GM12878 (cell line): ENCODE results near the gene DUS2. TPM values are rescaled to one million over a fixed set of nuclear protein-coding genes. Genes with fewer than 3 reads are reported as not detected.

ENCODE experiments used
- ATAC-seq: fragments of 200-7000 bp; cut with Tn5 transposase; 3 replicates; pipeline ENCODE4 v1.9.1; 2020; ENCODE audit warnings: mild to moderate bottlenecking, moderate library complexity
- BruUV-seq: library from RNA; stranded (reverse); fragments of 400-500 nt; replicated peaks from 2 replicates; lab custom pipeline; 2021; lab: Mats Ljungman, UMichigan
- CTCF ChIA-PET: fragments of 300-600 bp; sonication (Branson Sonifier 250); formaldehyde crosslinking; extraction: SDS; loops from one replicate; lab custom pipeline; 2021; ENCODE audit warnings: inconsistent platforms; lab: Yijun Ruan, JAX
- POLR2A ChIA-PET: fragments of 350-600 bp; formaldehyde crosslinking; extraction: SDS; loops from one replicate; lab custom pipeline; 2021; ENCODE audit warnings: inconsistent platforms; lab: Charles Lee
- RAD21 ChIA-PET: fragments of 300-600 bp; sonication (Branson Sonifier 250); formaldehyde crosslinking; loops from one replicate; lab custom pipeline; 2023; ENCODE audit warnings: antibody characterized with exemption; ENCODE audit not compliant: unreplicated experiment; lab: Charles Lee
- SMC1A ChIA-PET: fragments of 300-600 bp; sonication (Branson Sonifier 250); formaldehyde crosslinking; loops from one replicate; lab custom pipeline; 2023; ENCODE audit not compliant: unreplicated experiment, uncharacterized antibody; lab: Charles Lee
- DNase-seq: peaks from one replicate; pipeline ENCODE4 v3.0.0-alpha.2; 2011; ENCODE audit warnings: low read depth, low spot score
- FAIRE-seq: peaks from 3 replicates; lab custom pipeline; 2011; peaks lifted over from hg19 to GRCh38; lab: Jason Lieb, UNC
- H2AFZ ChIP-seq: 2 replicates; pipeline ENCODE4 v1.6.0; 2011; ENCODE audit warnings: low read depth, low read length, control low read depth; ENCODE audit not compliant: control insufficient read depth
- H3K27ac ChIP-seq: 2 replicates; pipeline ENCODE4 v1.5.1; 2011; ENCODE audit warnings: control low read depth; ENCODE audit not compliant: control insufficient read depth, insufficient read depth
- H3K27me3 ChIP-seq, 2 experiments: replicated peaks in 1 of 2; 2 replicates each; pipeline versions ENCODE4 v1.6.0 to v1.6.1; 2011; ENCODE audit warnings: low read length in 1 of 2; ENCODE audit not compliant: control insufficient read depth in 2 of 2, insufficient read depth in 2 of 2
- H3K36me3 ChIP-seq, 2 experiments: 2 replicates each; pipeline ENCODE4 v1.5.1; 2011; ENCODE audit warnings: low read length in 1 of 2; ENCODE audit not compliant: control insufficient read depth in 2 of 2, insufficient read depth in 2 of 2
- H3K4me1 ChIP-seq: 2 replicates; pipeline ENCODE4 v1.6.1; 2011; ENCODE audit warnings: mild to moderate bottlenecking, low read length, moderate library complexity, mixed read lengths; ENCODE audit not compliant: control insufficient read depth, insufficient read depth
- H3K4me2 ChIP-seq: 2 replicates; pipeline ENCODE4 v1.6.0; 2011; ENCODE audit warnings: control low read depth; ENCODE audit not compliant: control insufficient read depth, insufficient read depth
- H3K4me3 ChIP-seq: fragments of 200-600 bp; sonication (generic); 2 replicates; pipeline ENCODE4 v1.5.1; 2016
- H3K79me2 ChIP-seq: 2 replicates; pipeline ENCODE4 v1.6.0; 2011; ENCODE audit warnings: low read length; ENCODE audit not compliant: control insufficient read depth, insufficient read depth
- H3K9ac ChIP-seq: 2 replicates; pipeline ENCODE4 v1.8.0; 2011; ENCODE audit warnings: low read length, control low read depth, mixed read lengths; ENCODE audit not compliant: control insufficient read depth, insufficient read depth
- H3K9me3 ChIP-seq: replicated peaks from 3 replicates; pipeline ENCODE4 v1.5.1; 2011; ENCODE audit warnings: mild to moderate bottlenecking, low read length; ENCODE audit not compliant: control insufficient read depth, insufficient read depth
- H4K20me1 ChIP-seq: 2 replicates; pipeline ENCODE4 v1.6.0; 2011; ENCODE audit not compliant: control insufficient read depth, insufficient read depth
- BCL11A ChIP-seq: IDR thresholded peaks from 2 replicates; pipeline ENCODE4 v1.6.1; 2011; ENCODE audit warnings: low read depth, low read length
- MEF2A ChIP-seq: IDR thresholded peaks from 2 replicates; pipeline ENCODE4 v1.6.1; 2011; ENCODE audit warnings: low read depth, mild to moderate bottlenecking, low read length, moderate library complexity; ENCODE audit not compliant: insufficient read depth
- MEF2B ChIP-seq: fragments of 450-650 bp; IDR thresholded peaks from 2 replicates; pipeline ENCODE4 v1.6.1; 2018; ENCODE audit warnings: mild to moderate bottlenecking, moderate library complexity; ENCODE audit not compliant: partially characterized antibody, poor library complexity, severe bottlenecking
- NFYA ChIP-seq: IDR thresholded peaks from 2 replicates; pipeline ENCODE4 v1.6.1; 2011; ENCODE audit warnings: low read depth, mild to moderate bottlenecking, low read length, improper control_type of control experiment, borderline replicate concordance
- PBX3 ChIP-seq: IDR thresholded peaks from 2 replicates; pipeline ENCODE4 v1.6.1; 2011; ENCODE audit warnings: mild to moderate bottlenecking, low read depth, low read length, moderate library complexity; ENCODE audit not compliant: insufficient replicate concordance
- POLR2AphosphoS5 ChIP-seq: IDR thresholded peaks from 2 replicates; pipeline ENCODE4 v1.6.1; 2011; ENCODE audit warnings: mild to moderate bottlenecking, low read length, inconsistent platforms
- RAD51 ChIP-seq: fragments of 450-650 bp; IDR thresholded peaks from 2 replicates; pipeline ENCODE4 v1.6.1; 2016; ENCODE audit warnings: moderate library complexity, mild to moderate bottlenecking, inconsistent platforms
- SMAD1 ChIP-seq: fragments of 450-650 bp; IDR thresholded peaks from 2 replicates; pipeline ENCODE4 v1.6.1; 2018; ENCODE audit warnings: mild to moderate bottlenecking, low read depth; ENCODE audit not compliant: partially characterized antibody
- TAF1 ChIP-seq: IDR thresholded peaks from 2 replicates; pipeline ENCODE4 v1.6.1; 2011; ENCODE audit warnings: mild to moderate bottlenecking, low read depth, low read length, borderline replicate concordance
- TARDBP ChIP-seq: IDR thresholded peaks from 2 replicates; pipeline ENCODE4 v1.6.1; 2016; ENCODE audit warnings: borderline replicate concordance
- WGBS: methylation state at CpG from one replicate; pipeline ENCODE4 v1.1.6; 2016; ENCODE audit warnings: low lambda C conversion rate; ENCODE audit not compliant: insufficient replicate concordance, insufficient coverage; ENCODE audit errors: missing lambda C conversion rate; 5-methylcytosine and 5-hydroxymethylcytosine counted together
- in situ Hi-C: fragments of 300-500 bp; cut with MboI; formaldehyde crosslinking; loops from 9 replicates; pipeline ENCODE4 v1.14.3; 2018; ENCODE audit warnings: mixed read lengths
- intact Hi-C: fragments of 100-400 bp; cut with micrococcal nuclease; formaldehyde crosslinking; loops from one replicate; pipeline ENCODE4 v1.14.2; 2022; ENCODE audit not compliant: unreplicated experiment
- polyA plus RNA-seq, 11 experiments: library from polyadenylated mRNA; depleted of rRNA in 4 of 11; unstranded in 6 of 11; stranded (reverse) in 5 of 11; fragments of >200 nt; fragmentation: Nextera tagmentation in 4 of 11; fragmentation: Illumina TruSeq in 1 of 11; extraction: Ambion mirVana in 4 of 11; extraction: Trizol in 1 of 11; gene quantifications; 1 replicate in 1 of 11; 2 replicates in 10 of 11; pipeline versions ENCODE4 v1.2.1 to v1.2.3, GENCODE V29; 2011 to 2016; ENCODE audit warnings: inconsistent platforms in 2 of 11, missing spikeins in 2 of 11, low read depth in 1 of 11
- total RNA-seq, 4 experiments: library from RNA; depleted of rRNA in 3 of 4; stranded (reverse); fragments of >200 nt in 3 of 4; fragmentation: Illumina TruSeq in 1 of 4; extraction: Trizol in 1 of 4; gene quantifications; 2 replicates each; pipeline versions ENCODE4 v1.2.1 to v1.2.3, GENCODE V29; 2013 to 2021

Gene DUS2
- total and polyA plus RNA-seq, 10 of the 15 experiments (the other 5 are each of a cell fraction or from before 2014, with no cell fraction given): 4.8 to 32.3 (median 25.5) TPM

- ATAC-seq (no peak), FAIRE-seq (no peak), DNase-seq (no peak)
- no peaks in the 10 kb centered on the region for H3K27me3 ChIP-seq
- H3K4me2 ChIP-seq: no peak overlapping the region
- H3K27ac ChIP-seq: no peak overlapping the region
- no peak overlapping the region for H3K4me3 ChIP-seq
- WGBS: 0% methylated on average over 2 of the region's 2 CpGs
- SMC1A ChIA-PET: no interaction called here
- CTCF ChIA-PET: no interaction called here
- in situ Hi-C loops: no loop called here
- H2AFZ ChIP-seq: no peak overlapping the region
- POLR2A ChIA-PET: no interaction called here
- peaks cover 10 to 14% of the 10 kb centered on the region in 2 experiments; a peak in 3 of 4 replicates for H3K36me3 ChIP-seq
- H3K79me2 ChIP-seq: no peaks in the 10 kb centered on the region
- no TSS peak for BruUV-seq
- H3K9ac ChIP-seq: no peak overlapping the region
- RAD21 ChIA-PET: no interaction called here
- no peak for TF ChIP-seq BCL11A
- TF ChIP-seq NFYA: no peak
- no peak for TF ChIP-seq POLR2AphosphoS5
- TF ChIP-seq SMAD1: no peak
- TF ChIP-seq RAD51: no peak
- no peak for TF ChIP-seq PBX3
- no peak for TF ChIP-seq TARDBP
- TF ChIP-seq MEF2B: no peak
- no peak for TF ChIP-seq TAF1
- TF ChIP-seq MEF2A: no peak
- H4K20me1 ChIP-seq: no peaks in the 10 kb centered on the region
- intact Hi-C loops: no loop called here
- no peaks in the 10 kb centered on the region for H3K9me3 ChIP-seq
- H3K4me1 ChIP-seq: no peaks in the 10 kb centered on the region
Measured at GRCh38 chr16:68049449-68049848, 26.4 kb downstream of the DUS2 start.
